ENCODE results near the gene TARBP2.

Gene TARBP2, protein sequence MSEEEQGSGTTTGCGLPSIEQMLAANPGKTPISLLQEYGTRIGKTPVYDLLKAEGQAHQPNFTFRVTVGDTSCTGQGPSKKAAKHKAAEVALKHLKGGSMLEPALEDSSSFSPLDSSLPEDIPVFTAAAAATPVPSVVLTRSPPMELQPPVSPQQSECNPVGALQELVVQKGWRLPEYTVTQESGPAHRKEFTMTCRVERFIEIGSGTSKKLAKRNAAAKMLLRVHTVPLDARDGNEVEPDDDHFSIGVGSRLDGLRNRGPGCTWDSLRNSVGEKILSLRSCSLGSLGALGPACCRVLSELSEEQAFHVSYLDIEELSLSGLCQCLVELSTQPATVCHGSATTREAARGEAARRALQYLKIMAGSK

DNA sequence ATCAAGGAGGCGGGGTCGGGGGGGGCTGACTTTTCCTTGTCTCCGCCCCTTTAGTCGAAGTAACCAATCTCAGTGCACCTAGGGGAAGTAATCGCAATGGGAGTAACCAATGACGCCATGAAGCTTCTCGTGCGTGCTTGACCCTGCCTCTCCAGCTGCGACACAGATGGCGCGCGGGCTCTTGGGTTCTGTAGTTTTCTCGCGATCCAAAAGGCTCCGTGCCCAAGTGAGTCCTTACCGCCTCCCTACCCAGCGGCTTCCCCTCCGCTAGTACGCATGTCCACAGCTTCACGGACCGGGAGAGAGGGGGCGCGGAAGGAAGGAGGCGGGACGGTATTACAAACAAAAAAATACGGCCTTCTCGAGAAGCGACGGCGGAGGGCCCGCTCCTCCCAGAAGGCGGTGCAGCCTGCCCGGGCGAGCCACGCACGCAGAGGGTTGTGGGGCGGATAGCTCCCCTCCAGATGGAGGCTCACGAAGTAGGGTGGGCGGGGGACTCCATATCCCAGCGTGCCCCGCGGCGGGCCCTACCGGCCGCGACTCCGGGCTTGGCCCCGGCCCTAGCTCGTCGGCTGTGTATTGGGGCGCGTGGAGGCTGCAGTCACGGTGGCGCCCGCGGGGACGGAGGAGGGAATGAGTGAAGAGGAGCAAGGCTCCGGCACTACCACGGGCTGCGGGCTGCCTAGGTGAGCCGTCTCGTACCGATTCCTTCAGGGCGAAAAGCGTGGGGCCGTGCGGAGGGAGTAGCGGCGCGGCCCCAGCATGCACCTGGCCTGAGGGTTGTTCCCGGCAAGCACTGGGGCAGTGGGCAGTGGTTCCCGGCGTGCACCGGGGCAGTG is at the start of gene TARBP2:
TSS of gene TARBP2 (plus strand) at position 508 of the 839 bp plus-strand sequence. CDS start at position 634, 126 bp downstream.
- H3K27ac ChIP-seq, result peak within 1 kb of the TSS; percentile 93
- peak; percentile 97 for DNase-seq (ENCODE audit: low read depth, low spot score)

DNA sequence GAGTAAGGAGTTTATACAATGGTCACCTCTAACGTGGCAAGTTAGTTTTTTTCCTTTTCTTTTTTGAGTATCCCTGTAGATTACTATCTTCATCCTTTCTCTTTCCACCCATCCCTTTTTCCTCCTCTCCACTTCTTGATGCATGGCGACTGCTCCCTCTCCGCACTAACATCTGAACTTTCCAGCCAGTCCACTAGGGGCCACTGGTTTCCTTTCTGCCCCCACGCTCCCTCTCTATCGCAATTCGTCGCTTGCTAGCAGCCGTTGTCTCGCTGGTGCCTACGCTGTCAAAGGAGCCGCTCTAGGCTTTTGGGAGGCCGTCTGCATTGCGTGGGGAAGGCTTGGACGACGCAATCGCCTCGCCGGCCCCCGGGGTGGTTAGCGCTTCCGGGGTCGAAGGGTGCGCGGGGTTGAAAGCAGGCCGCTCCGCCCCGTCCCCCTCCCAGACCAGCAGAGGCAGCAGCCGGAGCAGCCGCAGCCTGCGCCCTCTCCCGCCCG is 49.4 kb upstream of the TARBP2 start, which contains the start of gene PCBP2:
TSS of gene PCBP2 (plus strand) at position 442 of the 498 bp plus-strand sequence. CDS start 2,699 bp downstream, outside the sequence.
- peak within 1 kb of the TSS; percentile 76 for H3K27ac ChIP-seq
- peak; percentile 98 for DNase-seq (ENCODE audit: low read depth, low spot score)

DNA sequence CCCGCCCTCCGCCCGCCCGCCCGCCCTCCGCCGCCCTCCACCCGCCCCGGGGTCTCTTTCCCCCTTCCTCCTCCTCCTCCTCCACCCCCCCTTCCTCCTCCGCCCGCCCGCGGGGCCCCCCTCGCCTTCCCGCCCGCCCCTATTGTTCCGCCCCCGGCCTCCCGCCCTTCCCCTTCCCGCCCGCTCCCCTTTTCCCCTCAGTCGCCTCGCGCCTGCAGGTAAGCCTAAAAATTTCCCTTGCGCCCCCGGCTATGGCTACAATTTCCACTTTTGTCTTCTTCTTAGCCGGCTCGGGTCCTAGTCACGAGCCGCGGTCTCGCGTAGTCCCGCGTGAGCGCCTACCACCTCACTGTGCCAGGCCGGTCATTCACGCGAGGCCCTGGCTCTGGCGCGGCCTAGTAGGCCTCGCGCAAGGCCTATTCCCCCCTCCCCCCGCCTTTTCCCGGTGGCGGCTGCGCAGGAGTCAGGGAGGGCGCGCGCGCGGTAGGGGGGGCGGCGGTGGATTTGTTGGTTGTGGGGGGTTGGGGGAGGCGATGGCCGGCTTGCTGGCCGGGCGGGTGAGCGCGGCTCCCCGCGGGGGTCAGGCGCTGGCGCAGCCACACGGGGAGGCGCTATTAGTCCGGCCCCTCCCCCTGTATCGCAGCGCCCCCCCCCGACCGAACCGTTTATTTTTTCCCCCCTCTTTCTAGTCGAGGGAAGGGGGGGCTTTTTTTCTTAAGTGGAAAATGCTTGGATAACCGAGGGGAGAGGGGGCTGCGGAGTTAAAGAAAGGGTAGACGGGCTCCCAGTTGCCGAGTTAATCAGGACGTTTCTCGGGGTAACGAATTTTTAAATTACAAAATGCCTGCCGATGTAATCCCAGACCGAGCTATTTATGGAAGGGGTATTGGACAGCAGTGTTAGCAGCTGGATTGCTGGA is 48.7 kb upstream of the TARBP2 start:
- H3K27ac ChIP-seq, result peak overlapping the region; percentile 76
- DNase-seq (ENCODE audit: low read depth, low spot score), result no peak

DNA sequence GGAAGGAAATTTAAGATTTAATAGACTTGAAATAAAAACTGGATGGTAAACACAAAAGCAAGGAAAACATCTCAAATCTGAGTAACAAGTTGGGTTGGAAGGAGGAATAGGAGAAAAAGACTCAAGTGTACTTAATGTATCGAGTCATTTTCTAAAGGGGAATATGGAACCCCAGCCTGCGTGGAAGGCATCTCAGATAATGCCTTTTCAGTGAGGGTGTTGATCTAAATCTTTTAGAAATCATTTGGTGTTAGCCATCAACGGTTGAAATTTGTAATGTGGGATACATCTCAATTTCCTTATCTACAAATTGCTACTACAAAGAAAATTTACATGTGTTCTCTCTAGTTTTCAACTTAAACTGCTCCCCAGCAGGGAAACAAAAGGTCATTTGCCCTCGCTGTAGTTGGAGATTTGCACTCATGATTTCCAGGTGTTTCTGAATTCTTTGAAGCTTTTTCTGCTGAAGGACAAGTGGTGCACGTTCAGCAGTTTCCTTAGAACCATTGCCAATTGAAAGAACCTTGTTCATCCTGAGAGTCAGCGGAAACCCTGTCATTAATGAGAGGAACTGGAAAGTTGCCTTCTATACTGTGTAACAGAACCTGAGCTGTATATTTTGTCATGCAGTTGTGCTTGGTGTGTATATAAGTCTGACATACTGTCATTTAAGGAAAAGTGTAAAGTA is 47.0 kb upstream of the TARBP2 start:
- no peak for DNase-seq (ENCODE audit: low read depth, low spot score)
- H3K27ac ChIP-seq, result no peak overlapping the region

DNA sequence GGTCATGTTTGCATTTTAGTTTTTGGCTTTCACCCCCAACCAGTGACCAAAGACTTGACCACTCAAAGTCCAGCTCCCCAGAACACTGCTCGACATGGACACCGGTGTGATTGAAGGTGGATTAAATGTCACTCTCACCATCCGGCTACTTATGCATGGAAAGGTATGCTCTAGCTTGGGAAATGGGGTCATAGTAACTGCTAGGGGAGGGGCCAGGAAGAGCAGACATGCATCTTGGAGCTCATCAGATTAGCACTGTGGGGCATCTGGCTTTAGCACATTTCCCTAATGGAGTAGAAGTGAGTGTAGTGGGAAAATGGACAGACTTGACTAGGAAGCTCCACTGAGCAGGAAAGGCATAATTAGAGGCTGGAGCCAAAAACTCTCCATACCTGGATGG is 46.4 kb upstream of the TARBP2 start:
- DNase-seq (ENCODE audit: low read depth, low spot score), result no peak

DNA sequence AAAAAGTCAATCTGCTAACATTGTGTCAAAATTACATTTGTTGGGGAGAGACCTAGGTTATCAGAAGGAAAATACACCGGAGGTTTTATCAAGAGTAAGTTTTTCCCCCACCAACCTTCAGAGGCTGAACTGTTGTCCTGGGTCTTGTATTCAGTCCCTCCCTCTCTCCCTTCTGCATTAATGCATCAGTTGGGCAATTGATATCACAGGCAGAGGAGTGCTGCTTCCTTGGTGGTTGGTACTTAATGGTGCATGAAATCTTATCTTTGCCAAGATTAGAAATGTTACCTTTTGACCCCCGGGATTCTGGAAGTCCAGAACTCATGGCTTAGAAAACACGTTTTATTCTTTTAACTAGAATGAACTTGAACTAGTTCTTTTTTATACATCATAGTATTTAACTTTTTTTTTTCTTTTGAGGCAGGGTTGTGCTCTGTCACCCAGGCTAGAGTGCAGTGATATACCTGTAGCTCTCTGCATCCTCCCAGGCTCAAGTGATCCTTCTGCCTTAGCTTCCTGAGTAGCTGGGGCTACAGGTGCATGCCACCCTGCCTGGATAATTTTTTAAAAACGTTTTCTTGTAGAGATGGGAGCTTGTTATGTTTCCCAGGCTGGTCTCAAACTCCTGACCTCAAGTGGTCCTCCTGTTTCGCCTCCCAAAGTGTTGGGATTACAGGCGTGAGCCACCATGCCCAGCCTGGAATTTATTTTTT is 44.3 kb upstream of the TARBP2 start:
- no peak overlapping the region for H3K27ac ChIP-seq
- no peak for DNase-seq (ENCODE audit: low read depth, low spot score)

More for the DNA sequence above, 46.4 kb upstream of the TARBP2 start:
- no peak overlapping the region for H3K27ac ChIP-seq

DNA sequence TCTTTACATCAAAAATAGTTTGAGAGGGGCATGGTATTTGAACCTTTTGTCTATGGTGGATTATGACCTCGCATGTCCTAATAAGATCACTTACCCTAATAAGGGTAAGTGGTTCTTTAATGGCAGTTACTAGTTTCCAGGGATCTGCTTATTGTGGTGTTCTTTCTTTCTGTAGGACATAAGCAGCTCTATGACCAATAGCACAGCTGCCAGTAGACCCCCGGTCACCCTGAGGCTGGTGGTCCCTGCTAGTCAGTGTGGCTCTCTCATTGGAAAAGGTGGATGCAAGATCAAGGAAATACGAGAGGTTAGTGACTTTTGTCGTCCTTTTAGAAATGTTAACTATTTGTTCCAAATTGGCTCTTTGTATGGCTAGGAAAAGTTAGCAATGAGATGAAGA is 42.0 kb upstream of the TARBP2 start:
- H3K27ac ChIP-seq, result no peak overlapping the region
- no peak for DNase-seq (ENCODE audit: low read depth, low spot score)

DNA sequence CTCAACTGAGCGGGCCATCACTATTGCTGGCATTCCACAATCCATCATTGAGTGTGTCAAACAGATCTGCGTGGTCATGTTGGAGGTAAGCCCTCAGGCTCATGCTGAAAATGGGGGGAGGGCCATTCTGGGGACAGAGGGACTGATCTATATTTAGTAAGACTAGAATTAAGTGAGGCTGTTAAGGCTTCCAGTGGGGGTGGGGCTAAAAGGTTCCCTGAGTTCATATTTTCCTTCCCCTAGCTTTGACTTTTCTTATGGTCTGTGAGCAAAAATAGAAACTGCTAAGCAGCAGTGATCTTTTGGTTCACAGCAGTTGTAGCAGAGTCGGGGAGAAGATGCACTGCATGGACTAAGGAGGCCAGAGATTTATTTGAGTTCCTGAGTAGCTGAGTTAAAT is 40.0 kb upstream of the TARBP2 start:
- no peak for DNase-seq (ENCODE audit: low read depth, low spot score)
- H3K27ac ChIP-seq, result no peak overlapping the region

DNA sequence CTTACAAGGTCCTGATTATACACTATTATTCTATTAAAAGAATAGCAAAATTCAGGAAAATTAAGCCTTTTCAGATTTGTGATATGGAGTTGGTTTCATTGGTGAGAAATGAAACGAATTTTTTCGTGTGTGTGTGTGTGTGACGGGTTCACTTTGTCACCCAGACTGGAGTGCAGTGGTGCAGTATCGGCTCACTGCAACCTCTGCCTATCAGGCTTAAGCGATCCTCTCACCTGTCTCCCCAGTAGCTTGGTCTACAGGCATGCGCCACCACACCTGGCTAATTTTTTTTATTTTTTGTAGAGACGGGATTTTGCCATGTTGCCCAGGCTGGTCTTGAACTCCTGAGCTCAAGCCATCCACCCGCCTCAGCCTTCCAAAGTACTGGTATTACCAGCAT is 39.5 kb upstream of the TARBP2 start:
- H3K27ac ChIP-seq, result no peak overlapping the region
- DNase-seq (ENCODE audit: low read depth, low spot score), result no peak

DNA sequence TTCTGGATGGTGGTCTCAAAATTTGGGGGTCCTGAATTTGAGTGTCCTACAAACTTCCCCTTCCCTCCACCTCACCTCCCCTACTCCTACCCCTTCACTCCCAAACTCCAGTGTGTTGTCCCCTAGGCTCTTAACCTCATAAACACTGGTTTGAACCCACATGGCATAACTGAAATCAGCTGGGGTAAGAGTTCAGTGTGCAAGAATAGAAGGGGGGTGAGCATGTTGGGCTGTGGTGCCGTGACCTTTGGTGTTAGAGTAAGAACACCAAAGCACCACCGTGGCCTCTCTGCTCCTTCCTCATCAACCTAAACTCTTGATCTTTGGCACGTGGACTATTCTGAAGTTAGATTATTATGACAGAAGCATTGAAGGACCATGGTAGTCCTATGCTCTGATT is 38.1 kb upstream of the TARBP2 start:
- no peak for DNase-seq (ENCODE audit: low read depth, low spot score)
- H3K27ac ChIP-seq, result peak overlapping the region; percentile 16

DNA sequence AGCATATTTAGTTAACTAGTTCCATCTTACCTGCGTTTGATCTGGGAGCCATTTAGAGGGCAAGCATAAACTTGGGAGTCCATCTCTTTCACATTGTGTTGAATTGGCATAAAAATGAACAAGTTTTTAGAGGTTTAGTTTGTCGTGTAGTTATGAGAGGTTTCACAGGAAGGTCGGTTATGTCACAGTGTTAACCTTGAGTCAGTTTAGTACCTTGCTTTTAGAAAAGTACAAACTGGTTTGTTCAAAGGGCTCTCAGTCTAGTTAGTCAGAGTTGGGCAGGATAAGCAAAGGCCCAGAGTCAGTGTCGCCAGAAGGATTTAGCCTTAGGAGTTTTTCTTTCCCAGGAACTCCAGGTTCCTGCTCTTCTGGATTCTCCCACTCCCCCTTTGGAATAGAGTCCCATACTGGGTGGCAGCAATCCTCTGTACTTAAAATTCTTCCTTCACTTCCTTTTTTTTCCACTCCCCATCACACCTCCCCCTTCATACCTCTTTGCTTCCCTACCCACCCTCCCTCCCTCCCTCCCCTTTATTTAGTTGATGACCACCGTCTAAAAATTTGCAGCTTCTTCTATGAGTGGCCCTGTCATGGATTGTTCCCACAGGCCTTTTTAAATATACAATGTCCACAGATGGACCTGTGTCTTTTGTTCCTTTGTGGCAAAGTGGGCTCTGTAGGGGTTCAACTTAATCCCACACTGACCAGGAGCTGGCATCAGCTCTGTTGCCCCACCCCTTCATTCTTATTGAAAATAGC is 37.1 kb upstream of the TARBP2 start:
- H3K27ac ChIP-seq, result peak overlapping the region; percentile 16
- no peak for DNase-seq (ENCODE audit: low read depth, low spot score)

DNA sequence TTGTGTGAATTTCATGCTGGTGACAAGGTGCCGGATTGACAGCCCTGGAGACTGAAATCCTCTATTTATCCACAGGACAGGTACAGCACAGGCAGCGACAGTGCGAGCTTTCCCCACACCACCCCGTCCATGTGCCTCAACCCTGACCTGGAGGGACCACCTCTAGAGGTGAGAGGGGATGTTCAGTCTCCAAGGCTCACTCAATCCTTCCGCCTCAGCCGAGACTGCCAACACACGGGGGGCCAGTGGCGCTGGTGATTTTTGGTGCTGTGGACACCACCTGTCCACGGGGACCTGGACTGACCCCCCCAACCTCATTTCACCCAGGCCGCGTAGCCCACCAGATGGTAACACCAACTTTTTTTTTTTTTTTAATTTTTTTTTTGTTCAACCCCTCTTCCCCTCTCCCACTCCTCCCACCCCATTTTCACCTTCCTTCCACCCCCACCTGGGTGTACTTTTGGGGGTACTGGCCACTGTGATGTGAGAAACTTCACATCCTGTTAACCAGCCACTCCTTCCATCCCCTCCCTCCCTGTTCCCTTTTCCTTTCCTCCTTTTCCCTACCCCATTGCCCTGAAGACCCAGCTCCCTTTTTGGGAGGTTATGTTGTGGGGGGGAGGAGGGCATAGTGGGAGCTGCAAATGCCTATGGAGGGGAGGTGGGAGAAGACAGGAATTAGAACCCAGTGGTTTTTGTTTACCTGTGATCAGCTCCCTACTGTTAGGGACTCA is 36.2 kb upstream of the TARBP2 start:
- peak overlapping the region; percentile 62 for H3K27ac ChIP-seq
- no peak for DNase-seq (ENCODE audit: low read depth, low spot score)

DNA sequence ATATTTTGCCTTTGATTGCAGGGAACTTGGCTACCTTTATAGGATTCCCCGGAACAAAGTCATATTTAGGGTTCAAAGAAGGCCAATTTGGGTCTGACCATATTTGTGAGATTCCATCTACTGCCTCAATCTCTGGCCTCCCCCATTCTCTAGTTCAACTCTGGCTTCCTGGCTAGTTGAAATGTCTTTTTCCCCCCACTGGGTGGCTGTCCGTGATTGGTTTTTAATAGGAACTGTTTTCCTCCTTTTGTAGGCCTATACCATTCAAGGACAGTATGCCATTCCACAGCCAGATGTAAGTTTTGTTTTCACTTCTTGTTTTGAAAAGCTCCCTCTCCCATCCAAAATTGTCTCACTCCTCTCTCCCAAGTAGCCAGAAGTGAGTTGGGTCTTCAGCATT is 35.4 kb upstream of the TARBP2 start:
- DNase-seq (ENCODE audit: low read depth, low spot score), result no peak
- peak overlapping the region; percentile 62 for H3K27ac ChIP-seq

DNA sequence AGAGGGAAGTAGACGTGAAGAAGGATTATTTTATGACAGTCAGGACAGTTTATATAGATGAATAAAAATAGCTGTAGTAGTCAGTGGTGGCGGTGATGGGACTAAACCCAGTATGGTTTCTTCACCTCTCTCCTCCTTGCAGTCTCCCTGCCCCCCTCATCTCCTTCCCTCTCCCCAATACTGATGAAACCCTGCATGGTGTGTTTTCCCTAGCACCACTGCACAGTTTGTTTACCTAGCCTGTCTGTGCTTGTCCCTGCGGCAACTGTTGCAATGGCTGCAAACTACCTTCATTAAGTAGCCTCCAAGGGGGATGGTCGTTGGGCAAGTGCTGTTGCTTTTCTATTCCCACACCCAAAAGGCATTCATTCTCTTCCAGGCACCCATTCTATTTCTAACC is 34.4 kb upstream of the TARBP2 start:
- peak overlapping the region; percentile 62 for H3K27ac ChIP-seq
- peak; percentile 52 for DNase-seq (ENCODE audit: low read depth, low spot score)

DNA sequence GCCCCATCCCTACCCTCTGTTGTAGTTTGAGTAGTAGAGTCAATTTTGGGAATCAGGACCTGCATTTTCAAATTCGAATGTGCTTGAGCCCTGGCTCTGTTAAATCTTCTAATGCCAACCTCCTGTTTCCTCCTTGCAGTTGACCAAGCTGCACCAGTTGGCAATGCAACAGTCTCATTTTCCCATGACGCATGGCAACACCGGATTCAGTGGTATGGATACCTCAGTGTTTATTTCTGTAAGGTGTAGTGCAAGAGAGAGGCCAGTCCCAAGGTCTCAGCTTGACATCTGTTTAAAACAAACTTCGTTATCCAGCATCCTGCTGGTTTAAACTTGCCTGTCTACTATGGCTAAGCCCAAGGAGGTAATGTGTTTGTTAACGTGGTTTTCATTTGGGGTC is 34.0 kb upstream of the TARBP2 start:
- peak overlapping the region; percentile 62 for H3K27ac ChIP-seq
- DNase-seq (ENCODE audit: low read depth, low spot score), result no peak

DNA sequence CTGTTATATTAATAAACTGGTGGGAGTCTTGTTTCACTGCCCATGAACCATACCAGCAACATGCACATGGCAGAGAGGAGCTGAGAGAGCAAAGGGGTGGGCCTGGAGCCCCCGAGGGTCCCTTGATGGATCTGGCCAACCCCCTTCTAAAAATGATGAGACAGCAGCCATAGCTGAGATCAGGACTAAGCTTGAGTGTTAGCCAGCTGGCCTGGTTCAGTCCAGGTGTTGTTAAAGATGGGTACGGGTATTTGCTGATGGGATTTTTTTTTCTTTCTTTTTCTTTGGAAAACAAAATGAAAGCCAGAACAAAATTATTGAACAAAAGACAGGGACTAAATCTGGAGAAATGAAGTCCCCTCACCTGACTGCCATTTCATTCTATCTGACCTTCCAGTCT is 33.2 kb upstream of the TARBP2 start:
- H3K27ac ChIP-seq, result peak overlapping the region; percentile 62
- no peak for DNase-seq (ENCODE audit: low read depth, low spot score)

DNA sequence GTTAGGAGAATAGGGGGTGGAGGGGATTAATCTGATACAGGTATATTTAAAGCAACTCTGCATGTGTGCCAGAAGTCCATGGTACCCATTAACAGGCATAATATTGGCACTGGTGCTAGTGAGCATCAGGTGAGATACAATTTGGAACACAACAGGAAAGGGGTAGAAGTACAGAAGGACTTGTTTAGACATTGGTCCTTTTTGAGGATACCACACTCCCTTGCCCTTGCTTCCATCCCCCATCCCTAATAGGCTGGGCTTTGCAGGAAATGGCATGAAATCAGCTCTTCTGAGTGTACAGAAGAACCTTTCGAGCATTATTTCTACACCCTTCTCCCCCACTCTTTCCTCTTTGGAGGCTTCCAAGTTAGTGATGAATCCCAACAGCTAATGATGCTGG is 32.8 kb upstream of the TARBP2 start:
- H3K27ac ChIP-seq, result peak overlapping the region; percentile 62
- DNase-seq (ENCODE audit: low read depth, low spot score), result no peak
